Activated gamma-delta T cell treated with anti-CD3 and anti-CD28 coated beads, Interleukin-2, amount 50 U/mL, for 16 hours (primary cell): ENCODE data around the gene CPXM1.
A peak's percentile ranks its signal among the peaks of the same experiment; 100 is the strongest.
"Not testable (repeated sequence)": the region's sequence is repeated elsewhere in the genome, so short reads cannot be mapped to it uniquely, and the experiment has no call there.

Experiments
- DNase-seq: peaks from one replicate; pipeline ENCODE4 v3.0.0-alpha.2; 2020; ENCODE audit warnings: low read depth

Gene CPXM1

GRCh38 chr20:2800521-2801285, at the start of gene CPXM1:
CPXM1 (minus strand) TSS chr20:2800627; CDS start chr20:2800572, 55 bp downstream.
- DNase-seq, result no peak

DNA sequence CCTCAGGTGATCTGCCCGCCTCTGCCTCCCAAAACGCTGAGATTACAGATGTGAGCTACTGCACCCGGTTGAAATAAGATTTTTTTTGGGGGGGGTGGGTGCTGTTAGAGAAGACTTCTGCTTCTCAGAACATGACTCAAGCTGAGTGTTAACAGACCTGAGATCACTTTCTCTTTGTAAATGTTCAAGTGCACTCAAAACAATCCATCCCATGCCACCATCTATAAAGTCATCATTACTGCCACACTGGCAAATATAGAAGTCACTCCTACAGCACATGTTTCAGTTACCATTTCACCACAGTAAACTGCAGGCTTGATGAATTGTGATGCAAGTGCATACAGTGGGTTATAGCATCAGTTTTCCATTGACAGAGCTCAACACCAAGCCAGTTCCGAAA, 49.1 kb upstream of the CPXM1 start:
- no peak for DNase-seq

DNA sequence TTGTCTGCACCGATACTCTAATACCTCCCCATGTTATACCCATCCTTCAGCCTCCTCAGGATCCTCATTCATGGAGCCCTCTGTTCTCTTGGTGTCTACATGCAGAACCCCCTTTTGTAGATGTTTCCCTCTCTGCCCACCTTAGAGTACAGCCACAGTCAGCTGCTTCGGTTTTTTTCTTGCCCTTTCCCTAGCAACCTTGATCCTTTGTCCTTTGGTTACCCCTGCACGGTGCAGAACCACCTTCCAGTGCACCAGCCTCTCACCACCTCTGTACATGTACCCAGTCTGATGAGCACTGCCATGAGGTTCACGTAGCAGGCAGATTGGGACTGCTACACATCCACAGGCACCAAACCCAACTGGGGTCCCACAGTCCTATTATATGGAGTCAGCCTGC, 47.4 kb upstream of the CPXM1 start:
- DNase-seq, result no peak

DNA sequence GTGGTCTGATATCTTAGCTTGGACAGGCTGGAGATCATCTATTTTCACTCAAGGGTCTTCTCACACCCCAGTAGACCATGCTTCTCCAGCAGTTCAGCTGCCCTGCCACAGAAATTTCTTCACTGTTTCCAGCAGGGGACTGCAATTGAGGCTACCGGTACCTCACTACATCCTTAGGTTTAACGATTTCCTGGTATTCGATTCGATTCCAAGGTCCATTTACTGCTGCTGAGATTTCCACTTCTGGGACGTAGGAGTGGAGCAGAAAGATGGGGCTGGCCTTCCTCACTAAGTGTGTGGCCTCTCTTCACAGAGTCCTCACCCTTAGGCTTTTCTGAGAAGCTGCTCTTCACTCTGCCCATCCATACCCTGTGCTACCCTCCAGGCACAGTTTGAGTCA, 46.3 kb upstream of the CPXM1 start:
- DNase-seq, result no peak

- DNase-seq, result no peak
Measured at GRCh38 chr20:2845607-2846006, 45.2 kb upstream of the CPXM1 start.

GRCh38 chr20:2840967-2841531, 40.6 kb upstream of the CPXM1 start:
- DNase-seq, result no peak

GRCh38 chr20:2840138-2840966, 39.9 kb upstream of the CPXM1 start, which contains the start of the genes PCED1A and VPS16:
PCED1A (minus strand) TSS chr20:2840655; CDS start chr20:2839912, 743 bp downstream.
VPS16 (plus strand) TSS chr20:2840745; CDS start chr20:2840775, 30 bp downstream.
- peak; percentile 84 for DNase-seq

- DNase-seq, result no peak
Measured at GRCh38 chr20:2839732-2840137, 39.3 kb upstream of the CPXM1 start.

GRCh38 chr20:2838847-2839671, 38.6 kb upstream of the CPXM1 start:
- DNase-seq, result no peak

DNA sequence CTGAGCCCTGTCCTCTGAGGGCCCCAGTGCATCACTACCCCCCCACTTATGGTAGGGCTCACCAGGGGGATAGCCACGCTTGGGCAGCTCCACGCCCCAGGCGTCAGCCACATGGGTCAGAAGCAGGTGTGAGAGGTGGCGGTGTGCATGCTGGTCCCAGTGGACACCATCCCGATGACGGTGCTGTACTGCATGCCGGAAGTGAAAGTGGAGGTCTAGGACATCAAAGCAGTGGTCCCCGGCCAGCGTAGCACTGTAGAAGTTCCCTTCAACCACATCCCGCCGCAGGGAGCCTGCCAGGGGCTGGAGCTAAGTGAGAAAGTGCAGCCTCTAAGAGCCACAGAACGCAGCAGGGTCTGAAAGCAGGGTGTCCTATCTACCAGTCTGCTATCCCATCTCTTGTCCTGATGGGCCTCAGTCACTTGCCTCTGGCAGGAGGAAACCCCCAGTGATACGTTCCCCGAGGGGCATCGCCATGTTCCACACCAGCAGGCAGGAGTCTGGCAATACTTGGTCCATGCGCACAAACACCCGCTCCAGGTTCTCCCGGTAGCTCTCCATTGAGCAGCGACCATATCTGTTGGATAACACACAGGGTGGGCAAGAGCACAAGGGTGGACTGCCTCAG, 37.9 kb upstream of the CPXM1 start:
- DNase-seq, result no peak

DNA sequence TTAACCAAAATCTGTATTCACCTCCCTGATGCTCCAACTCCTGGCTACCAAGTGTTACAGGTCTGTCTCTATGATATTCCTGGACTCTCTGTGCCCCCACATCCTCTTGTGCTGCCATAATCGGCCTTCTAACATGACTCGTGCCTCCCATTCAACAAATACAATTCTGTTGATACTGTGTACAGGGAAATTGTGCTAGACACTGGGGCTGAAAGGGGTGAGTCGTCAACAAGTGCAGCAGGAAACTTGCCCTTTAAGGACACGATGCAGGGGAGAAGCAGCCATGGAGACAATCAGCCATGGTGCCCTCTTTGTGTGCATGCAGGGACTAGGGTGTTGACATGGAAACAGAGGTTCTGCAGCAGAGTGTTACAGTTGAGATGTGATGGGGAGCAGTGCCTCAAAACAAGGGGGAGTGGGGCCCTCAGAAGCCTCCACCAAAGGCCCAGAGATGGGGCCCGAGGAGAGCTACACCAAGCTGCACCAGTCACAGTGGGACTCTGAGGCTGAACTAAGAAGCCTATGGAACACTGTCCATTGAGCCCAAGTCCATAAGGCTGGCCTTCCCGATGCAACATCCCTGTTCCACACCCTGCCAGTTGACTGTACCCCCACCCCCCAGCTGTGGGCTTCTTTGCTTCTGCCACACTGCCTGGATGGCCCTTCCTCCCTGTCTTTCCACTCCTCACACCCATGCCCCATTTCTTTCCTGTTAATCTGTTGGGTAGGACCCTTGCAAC, 37.0 kb upstream of the CPXM1 start:
- no peak for DNase-seq

- no peak for DNase-seq
Measured at GRCh38 chr20:2836035-2836434, 35.6 kb upstream of the CPXM1 start.

DNA sequence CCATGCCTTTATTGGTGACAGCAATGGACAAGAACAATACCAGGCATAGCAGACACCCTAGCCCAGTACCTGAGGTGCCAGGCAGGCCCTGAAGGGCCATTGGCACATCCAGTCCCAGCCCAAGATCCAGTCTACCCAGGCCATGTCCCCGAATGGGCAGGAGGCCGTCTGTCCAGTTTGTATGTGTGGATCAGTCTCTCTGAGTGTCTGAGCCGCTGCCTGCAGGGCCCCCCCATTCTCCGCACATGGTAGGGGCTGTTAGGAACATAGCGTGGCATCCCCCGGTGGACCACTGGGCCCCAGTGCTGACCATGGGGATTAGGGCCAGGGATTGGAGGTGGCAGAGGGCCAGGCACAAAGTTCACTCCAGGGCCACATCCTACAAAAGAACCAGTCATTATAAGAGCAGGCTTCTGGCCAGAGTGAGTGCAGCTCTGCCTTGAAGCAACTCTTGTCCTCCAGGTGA, 34.9 kb upstream of the CPXM1 start:
- DNase-seq, result no peak

DNA sequence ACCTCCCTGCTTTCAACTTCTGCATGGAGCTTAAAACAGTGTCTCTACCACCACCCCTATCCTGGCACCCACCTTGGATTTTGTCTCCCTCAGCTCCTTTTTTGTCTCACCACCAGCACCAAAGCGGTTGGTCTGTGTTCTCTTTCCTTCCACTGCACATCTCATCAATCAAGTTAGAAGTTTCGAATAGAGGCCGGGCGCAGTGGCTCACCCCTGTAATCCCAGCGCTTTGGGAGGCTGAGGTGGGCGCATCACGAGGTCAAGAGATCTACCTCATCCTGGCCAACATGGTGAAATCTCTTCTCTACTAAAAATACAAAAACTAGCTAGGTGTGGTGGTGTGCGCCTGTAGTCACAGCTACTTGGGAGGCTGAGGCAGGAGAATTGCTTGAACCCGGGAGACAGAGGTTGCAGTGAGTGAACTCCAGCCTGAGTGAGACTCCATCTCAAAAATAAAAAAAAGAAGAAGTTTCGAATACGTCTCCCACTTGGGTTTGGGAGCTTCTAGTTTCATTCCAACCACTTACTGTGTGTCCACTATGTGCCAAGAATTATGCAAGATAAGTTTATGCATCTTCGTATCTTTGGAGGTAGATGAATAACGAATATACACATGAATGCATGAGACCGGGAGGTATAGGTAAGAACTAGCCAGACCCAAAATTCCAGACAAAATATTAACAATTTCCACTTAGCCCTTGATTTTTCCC, 34.1 kb upstream of the CPXM1 start:
- DNase-seq, result no peak

DNA sequence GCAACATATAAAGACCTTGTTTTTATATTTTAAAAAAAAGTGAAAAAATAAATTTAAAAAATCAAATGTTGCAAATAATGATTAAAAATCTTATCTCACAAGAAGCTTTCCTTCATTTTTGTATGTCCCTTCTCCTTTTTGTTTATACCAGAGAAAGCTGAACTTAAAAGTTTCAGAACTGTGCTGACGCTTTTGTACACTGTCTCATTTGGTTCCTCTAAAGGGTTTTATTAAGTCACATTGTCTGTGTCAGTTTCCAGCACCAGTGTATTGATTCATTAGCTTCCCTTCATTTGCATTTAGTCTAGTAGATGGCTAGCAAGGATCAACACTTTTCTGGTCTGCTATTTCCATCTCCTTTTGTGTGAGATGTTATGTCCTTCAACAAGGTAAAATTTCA, 33.3 kb upstream of the CPXM1 start:
- no peak for DNase-seq

- not testable (repeated sequence) for DNase-seq
Measured at GRCh38 chr20:2831206-2831605, 30.8 kb upstream of the CPXM1 start.

DNA sequence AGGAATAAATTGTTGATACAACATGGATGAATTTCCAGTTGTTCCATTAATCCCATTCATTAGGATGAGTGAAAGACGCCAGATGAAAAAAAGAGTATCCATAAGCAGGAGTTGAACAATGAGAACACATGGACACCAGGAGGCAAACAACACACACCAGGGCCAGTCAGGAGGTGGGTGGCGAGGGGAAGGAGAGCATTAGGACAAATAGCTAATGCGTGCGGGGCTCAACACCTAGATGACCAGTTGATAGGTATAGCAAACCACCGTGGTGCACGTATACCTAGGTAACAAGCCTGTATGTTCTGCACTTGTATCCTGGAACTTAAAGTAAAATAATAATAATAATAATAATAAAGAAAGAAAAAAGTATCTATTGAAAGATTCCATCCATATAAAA, 28.9 kb upstream of the CPXM1 start:
- DNase-seq, result no peak

DNA sequence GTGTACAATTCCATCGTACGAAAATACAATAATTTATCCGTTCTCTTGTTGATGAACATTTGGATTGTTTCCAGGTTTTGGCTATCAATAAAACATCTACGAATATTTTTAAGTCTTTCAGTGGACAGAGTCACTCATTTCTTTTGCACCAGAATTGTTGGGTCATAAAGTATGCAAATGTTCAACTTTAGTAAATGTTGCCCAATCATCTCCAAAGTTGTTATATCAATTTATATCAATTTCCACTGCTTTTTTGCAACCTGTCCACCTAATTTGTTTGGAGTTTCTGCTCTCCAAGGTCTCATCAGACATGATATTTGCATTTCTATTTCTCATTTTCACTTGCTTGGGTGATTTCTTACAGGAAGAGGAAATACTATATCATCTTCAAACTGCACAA, 26.2 kb upstream of the CPXM1 start:
- DNase-seq, result no peak

DNA sequence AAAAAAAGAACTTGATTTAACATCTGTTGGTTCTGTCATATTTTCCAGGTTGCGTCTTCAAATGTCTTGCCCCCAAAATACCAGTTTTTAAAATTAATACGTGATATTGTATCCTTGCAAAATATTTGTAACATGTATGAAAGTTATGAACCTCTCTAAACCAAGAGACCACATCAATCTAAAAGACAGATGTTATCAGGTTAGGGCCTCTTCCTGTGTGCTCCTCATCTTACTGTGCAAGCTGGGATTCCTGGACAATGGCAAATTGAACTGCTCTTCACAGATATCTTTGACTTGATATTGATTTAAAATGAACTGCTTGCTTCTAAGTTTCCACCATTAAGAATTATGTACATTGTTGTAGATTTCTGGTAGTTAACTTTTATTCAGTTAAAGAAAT, 25.3 kb upstream of the CPXM1 start:
- DNase-seq, result no peak

DNA sequence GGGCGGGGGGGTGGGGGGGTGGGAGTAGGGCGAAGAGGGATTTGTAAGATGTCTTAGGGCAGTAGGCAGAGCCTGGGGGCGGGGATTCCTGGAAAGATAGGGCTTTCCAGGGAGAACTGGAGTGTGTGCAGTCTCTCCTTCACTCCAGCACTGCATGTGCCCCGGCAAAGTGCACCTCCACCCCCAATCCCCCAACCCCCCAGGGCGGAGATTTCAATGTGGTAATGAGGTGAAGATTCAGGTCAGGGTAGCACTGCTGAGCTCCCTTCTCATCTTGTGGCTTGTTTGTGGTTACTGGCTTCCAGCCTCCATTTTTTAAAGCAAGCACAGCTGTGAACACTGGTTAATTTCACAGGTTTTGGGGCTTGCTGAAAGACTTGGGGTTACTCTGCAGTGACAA, 21.6 kb upstream of the CPXM1 start:
- peak; percentile 30 for DNase-seq
